22Rv1 (cell line): Measurements from ENCODE around the gene AMZ1.

Experiments used
- CTCF ChIP-seq: fragments of 450-650 bp; IDR thresholded peaks from 2 replicates; pipeline ENCODE4 v1.5.1; 2017; ENCODE audit warnings: mild to moderate bottlenecking
- ZFX ChIP-seq: fragments of 450-650 bp; IDR thresholded peaks from 2 replicates; pipeline ENCODE4 v1.6.1; 2017; ENCODE audit warnings: antibody characterized with exemption, borderline replicate concordance

- TF ChIP-seq CTCF (no peak), ZFX (no peak)
Observed at GRCh38 chr7:2688409-2689342, 674 bp downstream of the AMZ1 start.
